Measurements from ENCODE around the gene EHD2.
"Not testable (repeated sequence)": the region's sequence is repeated elsewhere in the genome, so short reads cannot be mapped to it uniquely, and the experiment has no call there.

The EHD2 gene

DNA sequence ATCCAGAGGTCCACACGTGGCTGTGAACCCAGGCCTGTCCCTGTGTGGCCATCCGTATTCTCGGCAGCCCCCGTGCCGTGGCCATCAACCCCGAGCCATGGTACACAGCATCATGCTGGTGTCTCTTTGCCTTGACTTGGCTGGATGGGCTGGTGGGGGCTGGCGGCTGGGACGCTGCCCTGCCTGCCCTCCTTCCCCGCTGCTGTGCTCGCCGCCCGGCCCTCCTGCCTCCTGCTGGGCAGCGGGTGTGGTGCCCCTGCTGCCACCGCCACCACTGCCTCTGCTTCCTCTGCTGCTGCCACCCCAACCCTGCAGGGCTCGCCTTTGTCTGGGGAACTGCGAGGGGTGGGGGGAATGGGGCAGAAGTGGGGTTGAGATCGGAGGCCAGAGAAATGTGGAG is 19.7 kb upstream of the EHD2 start:
- no peak for DNase-seq

DNA sequence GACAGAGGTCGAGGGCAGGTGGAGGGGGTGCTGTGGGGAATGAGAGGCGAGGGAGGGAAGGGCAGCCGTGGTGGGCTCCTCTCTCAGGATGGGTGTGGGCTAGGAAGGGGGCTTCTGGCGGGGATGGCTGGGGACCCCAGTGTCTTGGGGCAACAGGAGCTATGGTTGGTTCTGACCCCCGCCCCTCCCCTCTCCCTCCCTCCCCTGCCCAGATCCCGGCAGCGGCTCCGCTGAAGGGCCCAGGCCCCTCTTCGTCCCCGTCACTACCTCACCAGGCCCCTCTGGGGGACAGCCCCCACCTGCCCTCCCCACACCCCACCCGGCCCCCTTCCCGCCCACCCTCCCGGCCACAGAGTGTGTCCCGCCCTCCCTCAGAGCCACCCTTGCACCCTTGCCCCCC is 19.3 kb upstream of the EHD2 start:
- DNase-seq = no peak

DNA sequence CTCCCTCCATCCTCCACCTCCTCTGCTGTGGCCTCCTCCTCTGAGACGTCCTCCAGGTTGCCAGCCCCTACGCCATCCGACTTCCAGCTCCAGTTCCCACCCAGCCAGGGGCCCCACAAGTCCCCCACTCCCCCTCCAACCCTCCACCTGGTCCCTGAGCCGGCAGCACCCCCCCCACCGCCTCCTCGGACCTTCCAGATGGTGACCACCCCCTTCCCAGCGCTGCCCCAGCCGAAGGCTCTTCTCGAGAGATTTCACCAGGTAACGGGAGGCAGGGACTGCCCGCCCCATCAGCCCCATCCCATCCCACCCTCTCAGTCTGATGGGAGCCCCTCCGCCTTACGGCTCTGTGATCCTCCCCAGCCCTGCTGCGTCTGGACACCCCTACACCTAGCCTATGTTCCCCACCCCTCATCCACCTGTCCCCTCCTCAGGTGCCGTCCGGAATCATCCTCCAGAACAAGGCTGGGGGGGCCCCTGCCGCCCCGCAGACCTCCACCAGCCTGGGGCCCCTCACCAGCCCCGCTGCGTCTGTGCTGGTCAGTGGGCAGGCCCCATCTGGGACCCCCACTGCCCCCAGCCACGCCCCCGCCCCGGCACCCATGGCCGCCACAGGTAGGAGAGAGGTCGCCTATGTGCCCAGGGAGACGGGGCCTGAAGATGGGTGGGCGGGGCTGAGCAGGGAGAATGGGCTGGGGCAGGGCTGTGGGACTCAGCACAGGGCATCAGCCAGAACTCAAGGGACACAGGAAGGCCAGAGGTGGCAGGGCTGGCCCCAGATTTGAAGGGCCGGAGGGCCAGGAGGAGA is 18.6 kb upstream of the EHD2 start:
- no peak for DNase-seq

DNA sequence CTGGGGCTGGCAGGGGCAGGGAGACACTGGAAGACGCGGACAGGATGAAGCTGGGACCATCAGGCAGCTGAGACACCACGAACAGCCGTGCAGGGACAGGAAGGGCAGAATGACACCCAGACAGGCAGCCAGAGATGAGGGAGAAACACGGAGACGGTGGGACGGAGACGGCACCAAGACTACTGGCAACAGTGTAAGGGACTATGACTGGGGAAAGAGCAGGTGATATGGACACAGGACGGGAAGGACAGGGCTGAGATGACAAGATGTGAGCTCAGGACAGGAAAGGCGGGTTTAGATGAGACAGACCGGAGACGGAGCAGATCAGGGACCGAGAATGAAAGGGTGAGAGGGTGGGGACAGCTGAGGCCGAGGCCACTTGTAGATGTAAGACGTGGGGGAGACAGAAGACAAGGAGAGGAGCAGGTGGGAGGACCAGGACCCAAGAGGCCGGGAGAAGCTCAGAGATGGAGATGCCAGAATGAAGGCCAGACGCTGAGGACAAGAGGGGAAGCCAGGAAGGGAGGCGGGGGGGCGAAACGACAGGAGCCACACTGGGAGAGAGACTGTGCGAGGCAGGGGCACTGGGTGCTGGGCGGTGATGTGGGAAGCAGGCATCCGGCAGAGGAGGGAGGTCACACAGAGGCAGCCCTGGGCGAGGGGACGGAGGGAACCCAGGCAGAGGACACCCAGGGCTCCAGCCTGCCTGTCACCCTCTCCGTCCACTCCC is 17.5 kb upstream of the EHD2 start:
- no peak for DNase-seq

DNA sequence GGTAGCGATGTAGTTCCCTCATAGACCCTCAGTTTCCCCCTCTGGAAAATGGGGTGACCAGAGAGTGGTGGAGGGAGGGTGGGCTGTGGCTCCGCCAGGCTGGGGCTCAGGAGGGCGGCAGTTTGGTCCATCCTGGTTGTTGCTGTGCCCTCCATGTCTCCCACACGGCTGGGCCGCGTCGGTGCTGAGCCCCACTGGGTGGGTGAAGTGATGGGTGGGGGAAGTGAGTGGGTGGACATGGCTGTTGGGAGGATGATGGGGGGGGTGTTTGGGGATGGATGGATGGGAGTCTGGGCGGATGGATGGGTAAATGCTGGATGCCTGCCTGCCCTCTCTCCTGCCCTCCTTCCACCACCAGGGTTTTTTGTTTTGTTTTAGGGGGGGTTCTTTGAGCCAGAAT is 16.6 kb upstream of the EHD2 start:
- no peak for DNase-seq

DNA sequence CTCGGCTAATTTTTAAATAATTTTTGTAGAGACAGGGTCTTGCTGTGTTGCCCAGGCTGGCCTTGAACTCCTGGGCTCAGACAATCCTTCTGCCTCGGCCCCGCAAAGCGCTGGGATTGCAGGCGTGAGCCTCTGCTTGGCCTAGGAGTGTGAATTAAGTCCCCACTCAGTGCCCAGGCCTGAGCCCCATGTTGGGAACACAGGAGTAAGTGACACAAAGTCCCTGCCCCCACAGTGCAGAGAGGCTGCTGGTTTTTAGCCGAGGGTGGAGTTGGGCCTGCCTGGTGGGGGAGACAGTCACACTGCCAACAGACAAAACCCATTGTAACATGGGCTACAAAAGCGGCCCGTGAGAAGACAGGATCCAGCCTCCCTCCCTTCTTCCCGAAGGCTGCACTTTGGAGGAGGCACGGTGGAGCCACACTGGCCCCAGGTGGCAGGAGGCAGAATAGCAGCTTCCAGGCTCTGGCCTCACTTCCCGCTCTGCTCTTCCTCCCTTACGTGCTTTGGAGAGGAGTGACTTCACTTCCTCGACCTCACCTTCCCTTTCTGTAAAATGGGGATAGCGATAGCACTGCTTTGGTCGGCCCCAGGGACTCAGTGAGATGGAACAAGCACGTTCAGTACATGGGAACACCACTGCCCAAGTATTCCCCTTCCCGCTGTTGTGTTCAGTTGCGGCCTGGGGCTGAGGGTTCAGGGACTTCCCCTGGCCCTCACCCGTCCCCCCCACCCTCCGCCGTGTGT is 15.2 kb upstream of the EHD2 start:
- peak; percentile 77 for DNase-seq

DNA sequence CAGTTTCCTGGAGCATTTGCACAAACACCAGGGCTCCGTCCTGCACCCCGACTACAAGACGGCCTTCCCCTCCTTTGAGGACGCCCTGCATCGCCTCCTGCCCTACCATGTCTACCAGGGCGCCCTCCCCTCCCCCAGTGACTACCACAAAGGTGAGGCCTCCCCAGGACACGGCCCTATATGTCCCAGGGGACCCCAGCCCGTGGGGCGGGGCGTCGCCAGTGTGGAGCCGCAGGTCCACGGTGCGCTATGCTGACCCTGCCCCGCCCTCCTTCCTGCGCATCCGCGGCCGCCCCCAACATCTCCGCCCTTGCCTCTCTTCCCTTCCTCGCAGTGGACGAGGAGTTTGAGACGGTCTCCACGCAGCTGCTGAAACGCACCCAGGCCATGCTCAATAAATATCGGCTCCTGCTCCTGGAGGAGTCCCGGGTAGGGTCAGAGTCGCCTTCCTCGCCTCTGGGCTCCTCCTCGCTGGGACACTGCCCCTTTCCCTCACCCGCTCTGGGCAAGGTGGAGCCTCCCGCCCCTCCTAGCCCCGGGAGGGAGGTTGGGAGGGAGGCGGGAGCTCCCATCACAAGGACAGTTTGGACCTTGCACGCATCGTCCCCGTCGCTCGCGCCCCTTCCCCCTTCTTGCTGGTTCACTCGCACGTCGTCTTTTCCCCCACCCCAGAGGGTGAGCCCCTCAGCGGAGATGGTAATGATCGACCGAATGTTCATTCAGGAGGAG is 14.4 kb upstream of the EHD2 start:
- no peak for DNase-seq

DNA sequence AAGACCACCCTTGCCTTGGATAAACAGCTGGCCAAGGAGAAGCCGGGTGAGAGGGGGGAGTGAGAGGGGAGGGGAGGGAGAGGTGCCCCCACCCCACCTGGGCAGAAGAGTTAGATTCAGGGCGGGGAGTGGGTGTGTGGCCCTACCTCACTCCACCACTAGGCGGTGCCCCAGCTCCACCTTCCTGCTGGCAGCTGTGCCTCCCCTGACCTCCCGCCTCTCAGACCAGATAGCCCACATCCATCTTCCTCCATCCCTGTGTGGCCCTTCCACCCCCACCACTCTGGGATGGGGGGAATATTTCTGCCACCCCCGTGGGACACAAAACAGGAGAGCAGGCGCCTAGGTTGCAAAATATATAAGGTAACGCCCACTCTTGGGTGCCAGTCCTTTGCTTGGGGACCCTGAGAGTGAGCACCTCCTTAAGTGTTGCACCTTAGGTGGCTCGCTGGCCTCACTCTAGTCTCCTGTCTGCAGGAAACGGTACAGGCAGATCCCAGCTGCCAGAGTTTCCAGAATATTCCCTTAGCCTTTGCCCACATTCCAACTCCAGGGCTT is 13.8 kb upstream of the EHD2 start:
- DNase-seq = peak; percentile 84

DNA sequence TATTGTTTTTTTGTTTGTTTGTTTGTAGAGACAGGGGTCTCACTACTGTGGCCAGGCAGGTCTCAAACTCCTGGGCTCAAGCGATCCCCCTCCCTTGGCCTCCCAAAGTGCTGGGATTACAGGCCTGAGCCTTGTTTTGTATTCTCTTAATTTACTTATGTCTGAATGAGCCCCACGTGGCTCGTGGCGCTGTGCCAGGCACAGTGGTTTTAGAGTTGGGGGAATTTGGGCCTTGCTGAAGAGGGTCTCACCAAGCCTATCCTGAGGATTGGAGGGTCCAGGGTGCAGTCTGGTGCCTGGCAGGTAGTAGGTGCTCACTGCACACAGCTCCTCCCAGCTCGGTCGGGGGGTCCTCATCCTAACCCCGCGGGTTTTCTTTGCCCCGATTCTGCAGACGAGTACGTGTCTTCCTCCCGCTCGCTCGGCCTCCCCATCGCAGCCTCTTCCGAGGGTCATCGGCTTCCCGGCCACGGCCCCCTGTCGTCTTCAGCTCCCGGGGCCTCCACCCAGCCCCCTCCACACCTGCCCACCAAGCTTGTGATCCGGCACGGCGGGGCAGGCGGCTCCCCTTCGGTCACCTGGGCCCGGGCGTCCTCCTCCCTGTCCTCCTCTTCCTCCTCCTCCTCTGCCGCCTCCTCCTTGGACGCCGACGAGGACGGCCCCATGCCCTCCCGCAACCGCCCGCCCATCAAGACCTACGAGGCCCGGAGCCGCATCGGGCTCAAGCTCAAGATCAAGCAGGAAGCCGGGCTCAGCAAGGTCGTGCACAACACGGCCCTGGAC is 12.1 kb upstream of the EHD2 start:
- DNase-seq = no peak

DNA sequence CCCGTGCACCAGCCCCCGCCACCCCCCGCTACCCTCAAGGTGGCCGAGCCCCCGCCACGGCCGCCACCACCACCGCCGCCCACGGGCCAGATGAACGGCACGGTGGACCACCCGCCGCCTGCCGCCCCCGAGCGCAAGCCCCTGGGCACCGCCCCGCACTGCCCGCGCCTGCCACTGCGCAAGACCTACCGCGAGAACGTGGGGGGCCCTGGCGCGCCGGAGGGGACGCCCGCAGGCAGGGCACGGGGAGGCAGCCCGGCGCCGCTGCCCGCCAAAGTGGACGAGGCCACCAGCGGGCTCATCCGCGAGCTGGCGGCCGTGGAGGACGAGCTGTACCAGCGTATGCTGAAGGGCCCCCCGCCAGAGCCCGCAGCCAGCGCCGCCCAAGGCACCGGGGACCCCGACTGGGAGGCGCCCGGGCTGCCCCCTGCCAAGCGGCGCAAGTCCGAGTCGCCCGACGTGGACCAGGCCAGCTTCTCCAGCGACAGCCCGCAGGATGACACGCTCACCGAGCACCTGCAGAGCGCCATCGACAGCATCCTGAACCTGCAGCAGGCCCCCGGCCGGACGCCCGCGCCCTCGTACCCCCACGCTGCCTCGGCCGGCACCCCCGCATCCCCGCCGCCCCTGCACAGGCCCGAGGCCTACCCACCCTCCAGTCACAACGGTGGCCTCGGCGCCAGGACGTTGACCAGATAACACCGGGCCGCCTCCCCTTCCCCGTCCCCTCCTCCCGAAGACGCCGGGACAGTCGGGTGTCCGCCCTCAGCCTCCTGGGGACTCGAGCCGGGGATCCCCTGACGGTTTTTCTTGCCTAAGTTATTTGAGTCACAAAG is 11.3 kb upstream of the EHD2 start:
- no peak for DNase-seq

DNA sequence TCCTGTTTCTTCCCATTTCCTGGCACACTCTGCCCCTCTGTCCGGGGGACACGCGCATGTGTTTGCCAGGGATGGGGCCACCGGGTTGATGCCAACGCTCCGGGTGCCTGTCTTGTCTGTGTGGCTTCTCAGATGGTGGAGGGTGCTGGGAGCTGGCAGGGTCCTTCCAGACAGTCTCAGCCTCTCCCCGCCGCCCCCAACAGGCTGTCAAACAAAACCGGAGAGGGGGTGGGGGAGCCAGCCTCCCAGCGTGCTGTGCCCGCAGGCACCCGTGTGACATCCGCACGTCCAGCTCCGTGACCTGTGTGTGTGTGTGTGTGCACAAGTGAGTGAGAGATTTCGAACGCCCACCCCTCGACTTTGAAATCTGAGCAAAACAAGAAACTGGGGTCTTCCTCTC is 10.6 kb upstream of the EHD2 start:
- DNase-seq = no peak

DNA sequence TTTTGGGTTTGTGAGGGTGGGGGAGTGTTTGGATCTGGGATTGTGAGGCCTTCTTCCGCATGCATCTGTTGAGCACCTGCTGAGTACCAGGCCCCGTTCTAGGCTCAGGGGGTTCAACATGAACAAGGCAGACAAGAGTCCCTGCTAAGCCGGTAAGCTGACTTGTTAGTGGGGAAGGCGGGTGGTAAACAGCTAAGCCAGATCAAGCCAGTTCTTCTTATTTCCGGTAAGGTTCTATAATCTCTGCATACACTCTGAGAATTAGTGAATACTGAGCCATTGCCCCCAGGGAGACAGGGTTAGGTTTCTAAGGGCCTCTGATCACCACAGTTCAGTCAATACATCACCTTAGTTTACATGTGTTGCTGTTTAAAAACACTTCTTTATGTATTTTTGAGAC is 9.9 kb upstream of the EHD2 start:
- DNase-seq = no peak

DNA sequence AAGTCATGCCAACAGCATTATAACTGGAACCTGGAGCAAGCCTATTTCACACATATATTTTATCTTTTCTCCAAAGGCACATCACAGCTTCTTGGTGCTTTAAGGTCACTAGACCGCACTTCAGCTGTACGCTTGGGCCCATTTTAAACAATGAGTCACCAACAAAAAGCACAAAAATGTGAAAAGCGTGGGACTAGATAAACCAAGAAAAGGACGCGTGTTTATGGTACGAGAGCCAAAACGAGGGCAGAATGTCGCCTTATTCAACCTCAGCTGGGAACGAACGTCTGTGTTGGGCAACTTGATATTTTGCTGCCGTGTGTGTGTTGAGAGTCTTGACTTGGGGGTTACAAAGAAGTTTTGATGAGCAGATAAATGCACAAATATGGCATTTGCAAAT is 9.2 kb upstream of the EHD2 start:
- DNase-seq = no peak

DNA sequence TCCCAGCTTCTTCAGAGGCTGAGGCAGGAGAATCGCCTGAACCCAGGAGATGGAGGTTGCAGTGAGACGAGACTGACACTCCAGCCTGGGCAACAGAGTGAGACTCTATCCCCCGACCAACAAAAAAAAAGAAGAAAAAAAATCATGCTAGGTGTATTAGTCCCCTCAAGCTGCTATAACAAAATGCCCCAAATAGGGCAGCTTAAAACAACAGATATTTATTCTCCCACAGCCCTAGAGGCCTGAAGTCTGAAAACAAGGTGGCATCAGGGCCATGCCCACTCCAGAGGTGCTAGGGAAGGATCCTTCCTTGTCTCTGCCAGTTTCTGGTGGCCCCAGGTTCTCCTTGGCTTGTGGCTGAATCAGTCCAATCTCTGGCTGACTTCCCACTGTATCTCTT is 8.6 kb upstream of the EHD2 start:
- DNase-seq = no peak

DNA sequence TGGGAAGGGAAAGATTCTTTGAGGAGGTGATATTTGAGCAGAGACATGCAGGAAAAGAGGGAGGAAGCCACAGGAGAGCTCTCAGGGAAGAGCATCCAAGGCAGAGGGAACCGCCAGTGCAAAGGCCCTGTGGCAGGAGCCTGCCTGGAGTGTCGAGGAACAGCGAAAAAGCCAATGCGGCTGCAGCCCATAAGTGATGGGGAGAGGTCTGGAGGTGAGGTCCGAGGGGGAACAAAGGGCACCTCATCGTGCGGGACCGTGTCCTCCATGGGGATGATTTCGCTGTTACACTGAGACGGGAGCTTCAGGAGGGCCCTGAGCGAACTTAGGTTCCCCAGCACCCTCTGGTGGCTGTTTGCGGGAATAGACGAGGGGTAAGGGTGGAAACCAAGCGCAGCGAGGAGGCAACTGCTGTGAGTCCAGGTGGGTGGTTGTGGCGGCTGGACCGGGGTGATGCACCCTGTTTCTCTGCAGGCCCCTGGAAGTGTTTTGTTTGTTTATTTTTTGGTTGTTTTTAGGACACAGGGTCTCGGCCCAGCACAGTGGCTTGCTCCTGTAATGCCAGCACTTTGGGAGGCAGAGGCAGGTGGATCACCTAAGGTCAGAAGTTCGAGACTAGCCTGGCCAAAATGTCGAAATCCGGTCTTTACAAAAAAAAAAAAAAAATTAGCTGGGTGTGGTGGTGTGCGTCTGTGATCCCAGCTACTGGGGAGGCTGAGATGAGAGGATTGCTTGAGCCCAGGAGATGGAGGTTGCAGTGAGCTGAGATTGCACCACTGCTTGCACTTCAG is 5.9 kb upstream of the EHD2 start:
- DNase-seq = peak; percentile 87

DNA sequence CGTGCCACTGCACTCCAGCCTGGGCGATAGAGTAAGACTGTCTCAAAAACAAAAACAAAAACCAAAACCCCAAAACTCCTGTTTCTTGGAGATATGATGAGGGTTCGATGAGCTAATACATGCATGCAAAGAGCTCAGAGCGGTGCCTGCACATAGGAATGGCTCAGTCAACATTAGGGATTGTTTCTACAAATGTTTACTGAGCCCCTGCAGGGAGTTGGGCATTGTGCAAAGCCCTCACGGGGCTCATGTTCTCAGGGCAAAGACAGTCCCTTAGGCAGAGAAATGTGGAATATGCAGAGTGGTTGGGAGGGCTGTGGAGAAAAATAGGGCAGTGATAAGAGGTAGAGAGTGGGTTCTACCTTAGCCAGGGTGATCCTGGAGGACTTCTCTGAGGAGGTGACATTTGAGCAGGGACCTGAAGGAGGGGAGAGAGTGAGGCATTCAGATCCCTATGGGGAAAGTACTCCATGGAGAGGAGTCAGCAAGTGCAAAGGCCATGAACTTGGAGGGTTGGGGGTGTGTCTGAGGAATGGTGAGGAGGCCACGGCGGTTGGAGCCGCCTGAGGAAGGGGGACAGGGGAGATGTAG is 1.5 kb upstream of the EHD2 start:
- DNase-seq = no peak

DNA sequence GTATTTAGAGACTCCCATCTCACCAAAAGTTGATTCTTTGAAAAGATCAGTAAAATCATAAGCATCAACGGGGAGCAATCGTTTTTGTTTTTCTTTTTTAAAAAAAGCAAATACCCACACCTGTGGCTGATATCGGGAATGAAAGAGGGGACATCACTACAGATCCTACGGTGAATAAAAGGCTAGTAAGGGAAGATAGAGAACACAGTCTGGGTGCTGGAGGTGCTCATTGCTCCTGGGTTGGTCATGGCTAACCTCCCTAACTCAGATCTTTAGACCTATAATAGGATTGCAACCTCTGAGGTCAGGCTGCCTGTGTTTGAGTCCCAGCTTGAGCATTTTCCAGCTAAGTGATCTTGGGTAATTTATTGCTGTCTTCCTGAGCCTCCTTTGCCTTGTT is 1.1 kb downstream of the EHD2 start:
- DNase-seq = no peak

DNA sequence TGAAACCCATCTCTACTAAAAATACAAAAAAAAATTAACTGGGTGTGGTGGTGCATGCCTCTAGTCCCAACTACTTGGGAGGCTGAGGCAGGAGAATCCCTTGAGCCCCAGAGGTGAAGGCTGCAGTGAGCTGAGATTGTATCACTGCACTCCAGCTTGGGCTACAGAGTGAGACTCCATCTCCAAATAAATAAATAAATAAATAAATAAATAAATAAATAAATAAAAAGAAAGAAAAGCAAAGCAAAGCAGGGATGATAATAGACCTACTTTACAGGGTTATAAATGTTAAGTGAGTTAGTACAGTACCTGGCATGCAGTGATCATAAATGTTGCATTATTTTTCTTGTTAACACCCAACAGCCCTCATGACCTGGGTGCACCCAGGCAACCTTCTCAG is 1.6 kb downstream of the EHD2 start:
- not testable (repeated sequence) for DNase-seq

DNA sequence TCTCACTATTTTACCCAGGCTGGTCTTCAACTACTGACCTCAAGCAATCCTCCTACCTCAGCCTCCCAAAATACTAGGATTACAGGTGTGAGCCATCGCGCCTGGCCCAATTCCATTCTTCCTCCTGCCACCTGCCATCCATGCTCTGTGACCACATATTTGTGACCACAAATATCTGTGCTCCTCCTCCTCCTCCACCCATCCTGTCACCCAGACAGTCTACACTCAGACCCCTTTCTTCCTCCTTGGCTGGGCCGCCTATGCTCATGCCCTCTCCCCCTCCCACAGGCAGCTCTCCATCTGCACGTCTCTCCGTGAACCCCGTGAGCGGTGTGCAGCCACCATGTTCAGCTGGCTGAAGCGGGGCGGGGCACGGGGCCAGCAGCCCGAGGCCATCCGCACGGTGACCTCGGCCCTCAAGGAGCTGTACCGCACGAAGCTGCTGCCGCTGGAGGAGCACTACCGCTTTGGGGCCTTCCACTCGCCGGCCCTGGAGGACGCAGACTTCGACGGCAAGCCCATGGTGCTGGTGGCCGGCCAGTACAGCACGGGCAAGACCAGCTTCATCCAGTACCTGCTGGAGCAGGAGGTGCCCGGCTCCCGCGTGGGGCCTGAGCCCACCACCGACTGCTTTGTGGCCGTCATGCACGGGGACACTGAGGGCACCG is 3.2 kb downstream of the EHD2 start:
- no peak for DNase-seq

Data from activated CD8-positive, alpha-beta memory T cell treated with anti-CD3 and anti-CD28 coated beads, Interleukin-2, amount 50 U/mL, for 48 hours (primary cell).